ENCODE results near the gene TOX4. TPM values are rescaled to one million over a fixed set of nuclear protein-coding genes. Genes with fewer than 3 reads are reported as not detected.
A peak's percentile ranks its signal among the peaks of the same experiment; 100 is the strongest.

TOX4 gene
- total and polyA plus RNA-seq, 2 of the 8 experiments (the other 6 are each of a cell fraction or from before 2014, with no cell fraction given): 51.5 to 58.3 TPM

DNA sequence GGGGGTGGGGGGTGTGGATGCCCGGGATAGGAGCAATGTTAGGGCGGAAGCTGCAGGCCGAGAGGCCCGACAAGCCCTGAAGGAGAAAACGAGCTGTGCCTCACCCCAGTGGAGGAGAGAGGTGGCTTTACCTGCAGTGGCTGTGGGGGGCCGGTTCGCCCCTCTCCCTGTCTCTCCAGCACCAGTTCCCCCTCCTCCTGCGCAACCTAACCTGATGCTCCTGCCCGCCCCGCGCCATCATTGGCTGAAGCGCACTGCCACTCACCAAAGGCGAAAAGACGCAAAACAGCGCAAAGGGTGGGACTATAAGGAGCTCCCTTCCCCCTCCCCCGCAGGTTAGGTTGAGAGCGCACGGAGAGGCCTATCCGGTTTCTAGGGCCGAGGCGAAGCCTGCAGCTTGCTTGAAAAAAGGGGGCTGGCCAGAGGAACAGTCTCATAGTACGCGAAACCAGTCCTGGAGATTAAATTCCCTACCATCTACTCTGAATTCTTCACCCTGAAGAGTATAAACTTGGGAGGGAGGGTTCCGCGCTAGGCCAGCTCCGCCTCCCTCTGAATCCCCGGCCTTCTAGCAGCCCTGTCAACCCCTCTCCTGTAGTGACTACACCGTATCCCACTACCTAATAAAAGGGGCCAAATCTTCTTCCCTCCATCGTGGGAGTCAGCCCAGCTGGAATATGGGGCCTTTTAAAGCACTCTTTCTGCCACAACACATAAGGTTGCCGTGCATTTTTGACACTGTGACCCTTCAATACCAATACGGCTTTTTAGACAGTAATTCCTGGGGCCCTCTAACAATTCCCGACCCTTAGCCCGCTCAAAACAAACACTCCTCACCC lies 39.7 kb upstream of the TOX4 start (continued):
- TF ChIP-seq TAF1 (IDR thresholded peaks at IDR 0.05; ENCODE audit: low read depth, low read length) (peak; percentile 82), BRCA1 (IDR thresholded peaks at IDR 0.05; ENCODE audit: low read depth, low read length) (no peak), JUN (IDR thresholded peaks at IDR 0.05; ENCODE audit: low read depth, low read length) (no peak), ATF3 (IDR thresholded peaks at IDR 0.05; ENCODE audit: insufficient read depth, low read depth, low read length) (no peak), HDAC2 (IDR thresholded peaks at IDR 0.05; ENCODE audit: borderline replicate concordance in 1 of 2, low read depth in 2 of 2, low read length in 2 of 2) (no peak), TEAD4 (IDR thresholded peaks at IDR 0.05; ENCODE audit: low read depth, low read length) (no peak), SP2 (IDR thresholded peaks at IDR 0.05; ENCODE audit: low read length) (peak; percentile 78), EGR1 (IDR thresholded peaks at IDR 0.05; ENCODE audit: borderline replicate concordance, low read depth, low read length) (peak; percentile 41; the same call in 1 of the 2 replicates), ASH2L (IDR thresholded peaks at IDR 0.05; ENCODE audit: low read length) (peak; percentile 85), SUZ12 (IDR thresholded peaks at IDR 0.05; ENCODE audit: low read length) (no peak), SIRT6 (IDR thresholded peaks at IDR 0.05; ENCODE audit: low read length) (no peak), NANOG (IDR thresholded peaks at IDR 0.05; ENCODE audit: insufficient read depth, low read depth, low read length, poor library complexity, severe bottlenecking) (no peak), TAF7 (optimal IDR thresholded peaks at IDR 0.05; ENCODE audit: borderline replicate concordance, low read depth, low read length) (peak; percentile 68), CTBP2 (IDR thresholded peaks at IDR 0.05; ENCODE audit: borderline replicate concordance, insufficient read depth, insufficient read length, low read length) (no peak), RXRA (IDR thresholded peaks at IDR 0.05; ENCODE audit: insufficient read depth, low read depth, low read length) (no peak), CBX8 (IDR thresholded peaks at IDR 0.05; ENCODE audit: borderline replicate concordance, low read depth, low read length) (no peak), EP300 (IDR thresholded peaks at IDR 0.05; ENCODE audit: borderline replicate concordance in 1 of 2, low read depth in 2 of 2, low read length in 2 of 2) (0 out of 3 replicates have a peak, but pooled peaks of 1 of the 2 experiments have one; percentile 10), E2F6 (IDR thresholded peaks at IDR 0.05) (no peak), CBX5 (IDR thresholded peaks at IDR 0.05; ENCODE audit: low read depth, low read length) (no peak), CEBPB (IDR thresholded peaks at IDR 0.05; ENCODE audit: low read depth, low read length) (no peak)
- TF ChIP-seq, protein P1, sequence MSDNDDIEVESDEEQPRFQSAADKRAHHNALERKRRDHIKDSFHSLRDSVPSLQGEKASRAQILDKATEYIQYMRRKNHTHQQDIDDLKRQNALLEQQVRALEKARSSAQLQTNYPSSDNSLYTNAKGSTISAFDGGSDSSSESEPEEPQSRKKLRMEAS (IDR thresholded peaks at IDR 0.05): no peak; the same call in 1 of the 2 replicates
